HG03571 (cell line): ENCODE measurements around the gene TACR2.
"Not testable (repeated sequence)": the region's sequence is repeated elsewhere in the genome, so short reads cannot be mapped to it uniquely, and the experiment has no call there.

Experiments
- ATAC-seq: cut with Tn5 transposase; IDR thresholded peaks from one replicate; pipeline ENCODE4 v1.9.1; 2021; ENCODE audit not compliant: unreplicated experiment

Gene TACR2

DNA sequence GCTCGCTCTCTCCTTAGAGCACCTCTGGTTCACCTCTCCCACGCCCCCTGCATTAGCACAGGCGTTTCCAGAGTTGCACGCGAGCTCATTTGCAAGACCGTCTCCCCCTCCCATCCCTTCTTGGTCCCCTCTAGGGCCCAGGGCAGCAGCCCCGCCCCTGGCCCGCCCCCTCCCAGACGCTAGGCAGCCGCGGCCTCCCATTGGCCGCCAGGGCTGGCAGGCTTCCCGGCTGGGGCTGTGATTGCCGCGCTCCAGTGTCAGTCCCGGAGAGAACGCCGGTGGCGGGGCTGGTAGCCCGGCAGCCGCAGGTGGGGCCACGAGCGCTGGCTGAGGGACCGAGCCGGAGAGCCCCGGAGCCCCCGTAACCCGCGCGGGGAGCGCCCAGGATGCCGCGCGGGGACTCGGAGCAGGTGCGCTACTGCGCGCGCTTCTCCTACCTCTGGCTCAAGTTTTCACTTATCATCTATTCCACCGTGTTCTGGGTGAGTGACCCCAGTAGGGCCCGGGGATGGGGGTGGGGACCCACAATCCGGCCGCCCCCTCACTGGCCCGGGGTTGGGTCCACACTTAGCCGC, 34.6 kb upstream of the TACR2 start, which contains the start of gene TSPAN15:
Gene TSPAN15, plus strand, starts transcription at position 257 of the 575 bp plus-strand sequence. Its CDS starts 130 bp downstream, at position 387.
- no peak for ATAC-seq

DNA sequence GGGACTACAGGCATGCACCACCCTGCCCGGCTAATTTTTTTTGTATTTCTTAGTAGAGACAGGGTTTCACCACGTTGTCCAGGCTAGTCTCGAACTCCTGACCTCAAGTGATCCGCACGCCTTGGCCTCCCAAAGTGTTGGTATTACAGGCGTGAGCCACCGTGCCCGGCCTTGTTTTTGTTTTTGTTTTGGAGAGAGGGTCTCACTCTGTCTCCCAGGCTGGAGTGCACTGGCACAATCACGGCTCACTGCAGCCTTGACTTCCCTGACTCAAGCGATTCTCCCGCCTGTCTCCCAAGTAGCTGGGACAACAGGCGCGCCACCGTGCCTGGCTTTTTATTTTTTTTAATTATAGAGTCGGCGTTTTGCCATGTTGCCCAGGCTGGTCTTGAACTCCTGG, 33.7 kb upstream of the TACR2 start:
- ATAC-seq = not testable (repeated sequence)

DNA sequence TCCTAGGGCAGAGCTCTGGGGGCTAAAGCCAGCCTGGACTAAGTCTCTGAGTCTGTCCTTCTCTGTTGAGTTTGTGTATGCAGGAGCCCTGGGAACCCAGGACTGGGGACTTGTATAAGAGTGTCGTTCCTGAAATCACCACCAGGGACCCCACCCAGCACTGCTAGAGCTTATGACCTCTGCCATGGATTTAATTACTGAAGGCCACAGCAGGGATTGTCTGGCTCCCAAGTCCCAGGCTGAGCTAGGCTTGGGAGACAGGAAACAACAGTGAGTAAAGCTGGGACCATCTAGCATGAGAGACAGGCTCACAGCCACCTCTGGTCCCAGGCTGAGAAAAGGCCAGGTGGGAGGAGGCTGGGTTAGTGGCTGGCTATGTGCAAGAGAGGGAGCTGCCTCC, 33.1 kb upstream of the TACR2 start:
- ATAC-seq = no peak

DNA sequence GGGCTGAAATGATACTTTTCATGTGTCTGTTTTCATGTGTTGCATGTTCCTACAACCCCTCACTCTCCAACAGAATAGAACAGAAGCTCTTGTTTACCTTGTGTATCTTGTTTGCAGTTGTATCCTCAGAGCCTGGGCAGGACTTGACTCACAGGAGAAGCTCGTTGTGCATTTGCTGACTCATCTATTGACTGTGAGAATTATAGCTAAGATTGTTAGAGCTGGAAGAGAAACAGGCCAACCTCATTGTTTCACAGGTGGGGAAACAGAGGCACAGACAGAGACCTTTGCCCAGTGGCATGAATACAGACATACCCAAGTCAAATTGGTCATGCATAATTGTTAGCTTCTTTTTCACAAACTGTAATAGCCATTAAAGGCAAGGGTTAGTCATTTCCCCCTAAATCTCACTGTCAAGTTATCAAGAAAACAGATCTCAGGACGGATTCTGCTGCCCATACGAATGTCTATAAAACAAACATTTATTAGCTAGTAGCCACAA, 30.0 kb upstream of the TACR2 start:
- no peak for ATAC-seq

DNA sequence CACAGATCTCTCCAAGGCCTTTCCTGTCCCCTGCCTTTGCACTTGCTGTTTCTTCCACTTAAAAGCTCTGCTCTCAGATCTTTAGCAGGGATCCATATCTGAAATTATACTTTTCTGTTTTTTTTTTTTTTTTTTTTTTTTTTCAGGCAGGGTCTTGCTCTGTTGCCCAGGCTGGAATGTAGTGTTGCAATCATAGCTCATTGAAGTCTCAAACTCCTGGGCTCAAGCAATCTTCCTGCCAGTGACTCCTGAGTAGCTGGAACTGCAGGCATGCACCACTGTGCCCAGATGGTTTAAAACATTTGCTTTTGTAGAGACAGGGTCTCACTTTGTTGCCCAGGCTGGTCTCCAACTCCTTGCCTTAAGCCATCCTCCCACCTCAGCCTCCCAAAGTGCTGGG, 29.5 kb upstream of the TACR2 start:
- ATAC-seq = no peak

DNA sequence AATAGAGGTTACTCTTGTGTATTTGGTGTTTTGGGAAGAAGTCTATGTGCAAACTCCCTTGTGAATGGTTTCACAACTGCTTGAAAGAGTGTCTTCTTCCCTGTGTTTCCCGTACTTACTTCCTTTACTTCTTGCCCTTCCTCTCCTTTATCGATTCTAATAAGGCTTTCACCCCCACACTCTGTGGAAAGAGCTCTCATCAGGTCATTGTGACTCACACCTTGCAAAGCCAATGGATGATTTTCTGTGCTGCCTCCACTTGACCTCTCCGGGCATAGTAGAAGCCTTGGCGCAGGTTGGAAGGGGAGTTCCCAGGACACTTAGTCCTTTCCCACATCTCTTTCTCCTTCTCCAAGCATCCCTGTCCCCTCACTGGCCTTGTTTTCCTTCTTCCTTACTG, 28.3 kb upstream of the TACR2 start:
- no peak for ATAC-seq

DNA sequence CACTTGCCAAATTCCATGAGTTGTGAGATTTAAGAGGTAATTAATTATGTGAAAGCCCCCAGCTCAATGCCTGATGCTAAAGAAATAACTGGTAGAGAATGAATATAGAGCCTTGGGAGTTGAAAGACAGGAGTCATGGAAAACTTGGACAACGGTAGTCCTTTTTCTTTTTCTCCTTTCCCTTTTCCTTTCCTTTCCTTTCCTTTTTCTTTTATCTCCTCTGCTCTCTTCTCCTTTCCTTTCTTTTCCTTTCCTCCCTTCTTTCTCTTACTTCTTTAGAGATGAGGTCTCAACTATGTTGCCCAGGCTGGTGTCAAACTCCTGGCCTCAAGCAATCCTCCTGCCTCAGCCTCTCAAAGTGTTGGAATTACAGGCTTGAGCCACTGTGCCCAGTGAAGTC, 26.6 kb upstream of the TACR2 start:
- ATAC-seq = no peak

DNA sequence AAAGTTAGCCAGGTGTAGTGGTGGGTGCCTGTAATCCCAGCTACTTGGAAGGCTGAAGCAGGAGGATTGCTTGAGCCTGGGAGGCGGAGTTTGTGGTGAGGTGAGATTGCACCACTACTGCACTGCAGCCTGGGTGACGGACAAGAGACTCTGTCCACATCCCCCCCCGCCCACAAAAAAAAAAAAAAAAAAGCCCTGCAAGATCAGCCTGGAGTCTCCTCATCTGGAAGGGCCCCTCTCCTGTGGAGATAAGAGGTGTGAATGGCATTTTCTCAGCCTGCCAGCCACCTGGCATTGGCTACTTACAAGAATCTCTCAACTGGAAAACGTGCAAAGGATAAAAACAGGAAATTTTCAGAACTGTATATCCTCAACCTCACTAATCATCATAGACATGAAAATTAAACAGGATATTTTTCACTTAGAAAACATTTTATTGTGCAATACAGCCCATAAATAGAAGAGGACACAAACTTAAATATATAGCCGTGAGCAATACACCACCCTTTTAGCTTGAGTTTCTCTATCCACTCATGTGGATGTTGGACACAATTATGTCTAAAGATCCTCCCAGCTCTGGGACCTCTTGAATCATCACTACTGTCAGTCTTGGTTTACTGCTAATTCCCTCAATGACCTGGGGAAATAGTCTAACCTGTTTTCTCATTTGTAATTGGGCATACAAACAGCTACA, 23.2 kb upstream of the TACR2 start:
- ATAC-seq = no peak

DNA sequence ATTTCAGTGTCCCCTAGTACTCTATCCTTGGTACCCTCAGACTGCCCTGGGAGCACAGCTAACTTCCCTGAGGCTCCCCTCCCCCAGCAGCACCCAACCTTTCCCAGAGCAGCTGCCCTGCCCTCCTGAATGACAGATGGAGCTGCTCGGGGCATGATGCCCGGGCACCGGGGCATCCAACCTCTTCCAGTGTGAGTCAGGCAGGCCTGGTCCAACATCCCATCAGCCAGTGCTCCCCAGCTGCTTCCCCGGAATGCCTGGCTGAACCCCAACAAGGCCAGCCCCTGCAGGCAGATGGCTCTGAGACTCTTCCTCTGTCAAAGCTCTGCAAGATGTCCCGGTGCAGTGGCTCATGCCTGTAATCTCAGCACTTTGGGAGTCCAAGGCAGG, 22.6 kb upstream of the TACR2 start:
- ATAC-seq = no peak

DNA sequence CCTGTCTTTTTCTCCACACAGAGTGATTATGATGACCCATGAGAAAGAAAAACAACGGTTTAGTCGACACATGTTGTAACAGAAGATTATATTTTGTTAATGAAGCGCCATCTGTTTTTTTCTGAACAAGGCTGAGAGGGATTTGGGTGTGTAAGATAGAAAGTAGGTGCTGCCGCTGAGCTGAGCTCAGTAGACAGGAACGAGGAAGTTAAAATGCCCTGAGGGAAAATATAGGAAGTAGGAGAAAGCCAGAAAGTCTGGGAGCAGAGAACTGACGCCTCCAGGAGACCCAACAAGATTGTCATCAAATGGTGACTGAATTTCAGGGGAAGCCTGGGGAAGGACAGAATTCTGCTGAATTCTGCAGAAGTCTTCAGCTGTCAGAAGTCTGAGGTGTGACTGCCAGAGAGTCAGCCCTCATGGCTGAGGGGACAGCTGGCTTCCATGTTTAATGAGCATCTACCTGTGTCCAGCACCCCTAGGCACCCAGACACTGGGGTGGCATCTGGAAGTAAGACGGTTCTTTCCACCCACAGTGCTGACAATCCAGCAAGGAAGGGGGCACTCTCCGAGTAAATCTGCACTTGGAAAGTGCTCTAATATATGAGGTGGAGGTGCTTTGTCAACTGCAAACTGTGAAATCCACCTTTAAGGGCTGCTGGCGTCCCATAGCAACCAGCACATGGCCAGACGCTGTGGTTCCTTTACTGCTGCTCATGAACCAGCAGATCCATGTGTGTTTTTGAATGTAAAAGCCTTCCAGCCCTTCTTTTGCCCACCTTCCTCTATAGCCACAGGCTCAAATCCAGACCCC, 22.0 kb upstream of the TACR2 start:
- no peak for ATAC-seq

DNA sequence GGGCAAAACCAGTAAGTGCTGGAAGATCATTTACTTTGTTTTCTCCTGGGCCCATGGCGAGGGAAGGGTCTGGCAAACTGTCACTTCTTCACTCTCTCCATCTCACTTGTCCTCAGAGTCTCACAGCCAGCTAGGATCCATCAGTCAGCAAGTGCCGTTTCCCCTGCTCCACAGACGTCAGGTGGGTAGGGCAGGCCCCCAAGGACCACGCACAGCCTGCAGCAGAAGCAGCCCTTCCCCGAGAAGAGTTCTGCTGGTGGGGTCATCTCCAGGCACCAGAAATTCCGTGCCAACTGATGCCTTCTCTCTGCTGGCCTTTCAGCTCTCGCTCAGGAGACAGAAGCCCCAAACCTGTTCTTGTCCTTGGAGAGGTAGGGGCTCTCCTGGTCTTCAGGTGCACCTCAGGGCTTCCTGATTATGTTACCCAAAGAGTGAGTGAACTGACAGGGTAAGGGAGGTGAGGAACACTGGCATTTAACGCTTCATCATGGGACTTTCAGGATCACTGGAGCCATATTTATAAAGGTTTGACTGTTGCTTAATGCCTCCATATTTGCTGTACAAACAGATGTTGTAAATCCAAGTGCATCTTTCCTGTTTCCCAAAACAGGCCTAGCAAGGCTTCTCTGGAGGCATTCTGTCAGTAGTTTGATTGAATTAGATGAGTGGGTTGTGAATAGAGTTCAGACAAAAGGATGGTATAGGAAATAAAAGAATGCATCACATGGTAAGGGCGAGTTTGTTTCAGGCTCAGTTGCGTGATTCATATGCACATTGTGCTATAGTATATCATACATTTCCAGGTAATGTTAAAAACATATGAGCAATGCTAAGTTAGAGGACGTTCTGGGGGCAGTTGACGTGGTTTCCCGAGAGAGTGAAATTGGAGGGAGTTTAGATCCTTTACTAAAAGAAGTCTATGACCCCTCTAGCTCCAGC, 20.9 kb upstream of the TACR2 start:
- no peak for ATAC-seq

DNA sequence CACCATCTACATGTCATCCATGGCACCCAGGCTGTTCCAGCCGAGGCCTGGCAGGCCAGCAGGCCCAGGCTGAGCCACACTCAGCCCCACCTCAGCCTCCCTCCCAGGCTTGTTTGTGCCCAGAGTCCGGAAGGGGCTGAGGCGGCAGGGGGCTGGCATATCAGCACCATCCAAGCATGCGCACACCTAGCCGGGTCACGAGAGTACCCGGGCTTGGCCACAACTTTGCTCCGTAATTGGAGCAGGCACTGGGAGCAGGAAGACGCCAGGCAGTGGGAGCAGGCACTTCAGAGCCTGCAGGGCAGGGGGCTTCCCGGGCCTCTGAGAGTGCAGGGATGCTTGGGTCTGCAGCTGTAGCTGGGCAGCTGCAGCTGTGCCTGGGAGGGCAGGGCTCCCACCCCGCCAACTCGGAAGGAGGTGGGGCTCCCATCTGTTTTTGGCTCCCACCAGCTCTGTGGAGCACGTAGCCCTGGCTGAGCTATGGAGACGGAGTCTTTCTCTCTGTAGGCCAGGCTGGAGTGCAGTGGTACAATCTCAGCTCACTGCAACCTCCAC, 19.3 kb upstream of the TACR2 start:
- ATAC-seq = no peak

DNA sequence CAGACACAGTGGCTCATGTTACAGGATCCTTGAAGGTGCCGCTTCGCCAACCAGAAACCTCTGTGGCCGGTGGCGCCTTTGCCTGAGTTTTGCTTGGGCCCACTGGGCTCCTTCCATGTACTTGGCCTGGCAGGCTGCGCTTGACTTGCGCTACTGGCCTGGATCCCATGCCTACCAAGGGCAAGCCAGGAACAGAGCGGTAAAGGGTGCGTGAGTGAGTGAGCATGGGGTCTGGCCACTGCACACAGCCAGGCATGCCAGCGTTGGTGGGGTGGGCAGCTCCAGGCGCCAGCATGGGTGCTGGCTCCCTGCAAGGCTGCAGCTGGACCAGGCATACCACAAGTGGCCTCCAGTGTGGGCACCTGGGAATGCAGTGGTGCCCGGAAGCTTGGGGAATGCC, 18.2 kb upstream of the TACR2 start:
- no peak for ATAC-seq

DNA sequence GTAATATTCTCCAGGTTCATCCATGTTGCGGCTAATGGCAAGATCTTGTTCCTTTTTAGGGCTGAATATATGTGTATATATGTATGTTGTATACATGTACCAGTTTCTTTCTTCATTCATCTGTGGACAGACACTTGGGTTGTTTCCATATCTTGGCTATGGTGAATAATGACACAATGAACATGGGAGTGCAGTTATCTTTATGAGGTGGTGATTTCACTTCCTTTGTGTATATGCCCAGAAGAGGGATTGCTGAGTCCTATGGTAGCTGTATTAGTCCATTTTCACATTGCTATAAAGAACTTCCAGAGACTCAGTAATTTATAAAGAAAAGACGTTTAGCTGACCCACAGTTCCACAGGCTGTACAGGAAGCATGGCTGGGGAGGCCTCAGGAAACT, 17.5 kb upstream of the TACR2 start:
- ATAC-seq = no peak

DNA sequence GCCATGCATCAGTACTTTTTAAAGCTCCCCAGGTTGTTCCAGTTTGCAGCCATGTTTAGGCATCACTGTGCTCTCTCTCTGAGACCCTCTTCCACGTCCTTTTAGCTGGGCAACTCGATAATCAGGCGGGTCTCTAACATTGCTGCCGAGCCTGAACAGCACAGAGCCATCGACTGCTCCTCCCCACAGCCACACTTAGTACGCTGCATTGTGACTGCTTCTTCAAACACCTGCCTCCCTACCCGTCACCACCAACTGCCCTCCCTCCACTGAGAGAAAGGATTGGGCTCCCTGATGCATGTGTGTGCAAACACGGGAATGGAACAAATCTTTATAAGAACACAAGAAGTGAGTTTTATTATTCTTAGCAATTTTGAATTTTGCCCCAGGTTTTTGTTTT, 11.4 kb upstream of the TACR2 start:
- ATAC-seq = no peak

DNA sequence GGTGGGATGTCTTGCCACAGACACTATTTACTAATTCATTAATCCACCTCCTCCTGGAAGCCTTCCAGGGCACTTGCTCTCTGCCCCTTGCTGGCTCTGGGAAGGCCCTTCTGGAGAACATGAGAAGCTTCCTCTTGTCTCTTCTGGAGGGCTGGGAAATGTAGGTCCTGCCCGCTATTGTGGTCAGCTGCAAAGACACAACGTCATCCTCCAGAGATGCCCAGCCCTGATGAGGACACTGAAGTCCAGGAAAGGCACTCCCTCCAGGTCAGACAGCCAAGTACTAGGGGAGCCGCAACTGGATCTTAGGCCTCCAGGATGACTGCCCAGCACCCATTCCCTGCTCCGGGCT, 9.6 kb upstream of the TACR2 start:
- ATAC-seq = no peak

DNA sequence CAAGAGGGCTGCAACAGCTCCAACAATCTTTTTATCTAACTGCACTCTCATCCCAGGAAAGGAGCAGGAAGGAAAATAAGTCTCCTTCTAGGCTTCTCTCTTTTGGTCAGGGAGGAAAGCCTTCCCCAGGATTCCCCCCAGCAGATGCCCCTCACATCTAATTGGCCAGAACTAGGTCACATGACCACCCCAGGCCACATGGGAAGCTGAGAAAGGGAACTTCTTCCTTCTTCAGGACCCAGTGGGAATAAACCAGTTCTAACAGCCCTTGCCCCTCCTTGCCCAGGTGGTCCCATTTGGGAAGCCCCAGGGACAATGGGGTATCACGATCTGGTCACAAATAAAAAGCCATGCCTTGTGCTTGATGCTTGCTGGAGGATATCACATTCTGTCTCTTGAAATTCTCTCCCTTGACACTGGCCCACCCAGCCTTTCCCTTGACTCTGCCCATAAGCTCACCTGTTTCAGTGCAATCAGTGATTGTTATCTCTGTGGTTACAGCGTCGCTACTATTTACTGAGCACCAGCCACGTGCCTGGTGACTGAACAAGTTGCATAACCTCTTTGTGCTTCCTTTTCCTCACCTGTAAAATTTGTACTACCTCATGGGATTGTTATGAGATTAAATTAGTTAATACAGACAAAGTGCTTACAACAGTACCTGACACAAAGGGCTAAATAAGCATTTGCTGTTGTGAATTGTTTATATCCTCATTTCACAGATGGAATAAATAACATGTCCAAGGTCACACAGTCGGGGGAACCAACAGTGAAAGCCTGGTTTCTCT, 9.0 kb upstream of the TACR2 start:
- ATAC-seq = no peak

DNA sequence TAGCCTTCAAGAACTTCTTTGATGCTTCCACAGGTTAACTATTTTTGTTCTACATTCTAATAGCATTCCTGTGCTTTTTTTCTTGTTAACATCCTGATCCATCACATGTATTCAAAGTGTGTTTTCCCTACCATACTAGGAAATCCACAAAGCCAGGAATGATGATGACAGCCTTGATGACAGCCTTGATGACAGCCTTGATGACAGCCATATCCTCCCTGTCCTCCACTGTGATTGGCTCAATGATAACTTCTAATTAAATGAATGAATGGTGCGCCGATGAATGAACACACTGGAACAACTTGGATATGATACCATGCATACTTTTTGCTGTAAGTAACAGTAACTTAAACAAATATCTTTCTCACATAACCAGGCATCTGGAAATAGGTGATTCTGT, 8.3 kb upstream of the TACR2 start:
- no peak for ATAC-seq

DNA sequence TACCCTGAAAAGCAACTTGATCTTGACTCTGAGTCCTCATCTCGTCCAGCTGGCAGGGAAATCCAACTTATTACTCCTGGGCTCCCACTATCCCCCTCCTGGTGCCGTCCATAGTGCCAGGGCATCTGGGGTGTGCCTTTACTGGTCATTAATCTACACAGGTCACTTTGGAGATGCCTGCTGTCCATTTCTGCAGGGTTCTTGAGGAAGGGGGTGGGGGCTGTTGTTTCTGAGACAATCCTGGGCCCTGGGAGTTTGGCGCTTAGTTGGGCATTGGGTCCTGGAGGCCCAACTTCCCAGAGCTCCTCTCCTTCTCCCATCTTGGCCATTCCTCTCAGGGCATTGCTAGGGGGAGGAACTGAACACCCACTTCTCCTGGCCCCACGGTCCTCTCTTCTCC, 6.0 kb upstream of the TACR2 start:
- ATAC-seq = no peak
